ENCODE results near the gene GPR21.

GPR21 gene

GRCh38 chr9:123063896-123064295 lies 30.4 kb downstream of the GPR21 start:
- DNase-seq (ENCODE audit: low read depth in 2 of 2) = no peak

GRCh38 chr9:123064716-123065115 lies 31.2 kb downstream of the GPR21 start:
- no peak for DNase-seq (ENCODE audit: low read depth in 2 of 2)

- DNase-seq (ENCODE audit: low read depth in 2 of 2) = no peak
Measured at GRCh38 chr9:123065196-123065595, 31.7 kb downstream of the GPR21 start.

GRCh38 chr9:123067136-123067535 lies 33.7 kb downstream of the GPR21 start:
- DNase-seq (ENCODE audit: low read depth in 2 of 2) = no peak

GRCh38 chr9:123069010-123069481 lies 35.6 kb downstream of the GPR21 start:
- no peak for DNase-seq (ENCODE audit: low read depth in 2 of 2)

GRCh38 chr9:123070198-123070597 lies 36.7 kb downstream of the GPR21 start:
- no peak for DNase-seq (ENCODE audit: low read depth in 2 of 2)

GRCh38 chr9:123072407-123072995 lies 39.0 kb downstream of the GPR21 start:
- no peak for DNase-seq (ENCODE audit: low read depth in 2 of 2)

- DNase-seq (ENCODE audit: low read depth in 2 of 2) = no peak
Measured at GRCh38 chr9:123073441-123073840, 40.0 kb downstream of the GPR21 start.

GRCh38 chr9:123073991-123074422 lies 40.5 kb downstream of the GPR21 start:
- DNase-seq (ENCODE audit: low read depth in 2 of 2) = no peak

- no peak for DNase-seq (ENCODE audit: low read depth in 2 of 2)
Measured at GRCh38 chr9:123074628-123075027, 41.2 kb downstream of the GPR21 start.

- no peak for DNase-seq (ENCODE audit: low read depth in 2 of 2)
Measured at GRCh38 chr9:123080444-123080843, 47.0 kb downstream of the GPR21 start.

GRCh38 chr9:123081824-123082223 lies 48.4 kb downstream of the GPR21 start:
- no peak for DNase-seq (ENCODE audit: low read depth in 2 of 2)

- no peak for DNase-seq (ENCODE audit: low read depth in 2 of 2)
Measured at GRCh38 chr9:123083680-123084079, 50.2 kb downstream of the GPR21 start.

GRCh38 chr9:123084256-123084655 lies 50.8 kb downstream of the GPR21 start:
- no peak for DNase-seq (ENCODE audit: low read depth in 2 of 2)

Measured in stimulated activated CD8-positive, alpha-beta memory T cell treated with anti-CD3 and anti-CD28 coated beads, Interleukin-7, amount 100 ng/mL, for 4 hours (primary cell).